Activated CD4-positive, alpha-beta T cell treated with anti-CD3 and anti-CD28 coated beads for 4 hours (primary cell): ENCODE data around the gene C1orf50.
"Not testable (repeated sequence)": the region's sequence is repeated elsewhere in the genome, so short reads cannot be mapped to it uniquely, and the experiment has no call there.

Experiments
- DNase-seq, 2 donors: peaks; one replicate each; pipeline ENCODE4 v3.0.0-alpha.2; 2020

C1orf50 gene

DNA sequence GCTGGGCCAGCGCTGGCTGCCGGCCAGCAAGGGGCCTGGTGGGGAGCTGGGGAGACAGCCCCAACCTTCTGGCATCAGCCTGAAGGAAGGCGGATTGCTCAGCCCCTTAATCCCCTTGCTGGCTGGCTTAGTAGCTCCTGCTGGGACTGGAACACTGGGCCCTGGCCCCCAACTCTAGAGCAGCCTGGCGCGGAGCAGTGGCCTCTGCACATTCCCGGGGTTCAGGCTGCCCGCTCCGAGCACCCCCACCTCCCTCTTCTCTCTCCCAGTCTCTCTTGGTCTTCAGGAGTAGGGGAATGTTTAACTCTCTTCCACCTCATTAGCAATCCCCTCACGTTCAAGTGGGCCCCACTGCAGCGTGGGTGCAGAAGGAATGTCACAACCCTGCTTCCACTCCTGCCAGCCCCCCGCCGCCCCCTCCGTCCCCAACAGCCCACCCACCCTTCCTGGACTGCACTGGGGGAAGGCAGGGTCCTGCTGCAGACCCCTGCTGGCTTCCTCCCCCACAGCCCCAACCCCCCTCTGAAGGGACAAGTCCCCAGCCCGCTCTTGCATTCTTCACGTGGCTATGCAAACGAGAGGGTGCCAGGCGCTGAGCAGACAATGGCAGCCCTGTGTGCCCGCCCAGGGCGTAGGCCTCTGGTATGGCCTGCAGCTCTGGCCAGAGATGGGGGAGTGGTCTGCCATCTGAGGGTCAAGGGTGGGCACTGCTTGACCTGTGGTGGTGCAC, 26.0 kb upstream of the C1orf50 start:
- no peak for DNase-seq

- no peak for DNase-seq
These were observed 25.3 kb upstream of the C1orf50 start for GRCh38 chr1:42741706-42742105.

DNA sequence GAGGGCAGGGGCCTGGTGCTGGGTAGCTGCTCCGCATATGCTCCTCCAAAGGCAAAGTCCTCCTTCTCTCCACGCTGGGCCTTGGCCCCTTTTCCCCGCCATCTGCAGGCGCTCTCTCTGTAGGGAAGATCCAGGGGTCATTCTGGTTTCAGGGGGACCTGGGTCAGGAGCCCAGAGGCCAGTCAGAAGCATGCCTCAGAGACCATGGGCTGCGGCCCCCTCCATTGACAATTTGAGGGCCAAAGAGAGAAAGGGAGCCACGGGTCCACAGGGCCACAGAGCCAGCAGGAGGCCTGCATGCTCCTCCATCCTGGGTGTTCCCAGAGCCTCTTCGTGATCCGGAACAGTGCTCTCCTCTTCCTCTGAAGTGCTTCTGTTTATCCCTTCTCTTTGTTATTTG, 24.9 kb upstream of the C1orf50 start:
- no peak for DNase-seq

- no peak for DNase-seq
These were observed 24.3 kb upstream of the C1orf50 start for GRCh38 chr1:42742617-42743316.

- no peak for DNase-seq
These were observed 23.5 kb upstream of the C1orf50 start for GRCh38 chr1:42743317-42744147.

- no peak for DNase-seq
These were observed 23.0 kb upstream of the C1orf50 start for GRCh38 chr1:42744148-42744413.

GRCh38 chr1:42745851-42746250, 21.2 kb upstream of the C1orf50 start:
- no peak for DNase-seq

DNA sequence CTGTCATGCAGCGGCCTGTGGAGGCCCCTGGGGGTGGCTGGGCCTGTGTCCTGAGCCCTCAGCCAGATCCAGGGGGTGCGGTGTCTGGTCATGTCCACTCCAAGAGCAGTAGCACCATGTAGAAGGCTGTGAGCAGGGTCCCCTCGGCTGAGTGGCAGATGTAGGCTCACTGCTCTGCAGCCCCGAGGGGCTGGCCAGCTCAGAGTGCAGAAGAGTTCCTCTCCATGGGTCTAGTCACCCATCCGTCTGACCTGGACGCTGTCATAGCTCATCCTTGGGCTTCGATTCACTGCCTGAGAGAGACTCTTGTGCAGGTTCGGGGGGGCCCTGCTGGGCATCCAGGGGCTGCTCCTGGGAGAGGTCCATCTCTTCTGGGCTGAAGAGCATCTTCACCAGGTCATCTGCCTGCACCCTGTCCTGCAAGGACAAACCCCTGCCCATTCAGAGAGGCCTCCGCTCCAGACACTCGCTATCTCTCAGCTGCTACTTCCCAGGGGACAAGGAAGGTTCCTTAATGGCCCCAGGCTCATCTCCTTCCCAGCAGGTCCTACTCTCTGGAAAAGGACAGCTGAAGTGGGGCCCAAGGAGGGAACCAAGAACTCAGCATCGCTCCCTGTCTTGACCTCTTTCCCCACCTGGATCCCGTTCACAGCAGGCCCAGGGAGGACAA, 20.5 kb upstream of the C1orf50 start:
- DNase-seq, result no peak

DNA sequence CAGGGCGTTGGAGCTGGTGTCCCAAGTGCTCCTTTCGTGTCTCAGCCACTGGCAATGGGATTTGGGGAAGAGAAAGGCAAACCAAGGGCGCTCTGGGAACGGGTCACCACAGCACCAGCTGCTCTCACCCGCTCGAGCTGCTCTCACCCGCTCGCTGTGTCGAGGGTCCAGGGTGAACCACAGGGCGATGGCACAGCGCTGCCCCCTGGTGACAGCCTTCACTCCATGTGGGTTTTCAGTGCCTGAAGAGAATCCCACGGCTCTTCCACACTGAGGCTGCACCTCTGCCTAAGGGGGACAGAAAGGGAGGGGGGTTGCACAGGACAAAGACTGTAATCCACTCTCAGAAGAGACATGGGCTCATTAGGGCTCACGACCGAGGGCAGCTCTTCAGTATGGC, 19.9 kb upstream of the C1orf50 start:
- DNase-seq, result peak; percentile 45 to 51

DNA sequence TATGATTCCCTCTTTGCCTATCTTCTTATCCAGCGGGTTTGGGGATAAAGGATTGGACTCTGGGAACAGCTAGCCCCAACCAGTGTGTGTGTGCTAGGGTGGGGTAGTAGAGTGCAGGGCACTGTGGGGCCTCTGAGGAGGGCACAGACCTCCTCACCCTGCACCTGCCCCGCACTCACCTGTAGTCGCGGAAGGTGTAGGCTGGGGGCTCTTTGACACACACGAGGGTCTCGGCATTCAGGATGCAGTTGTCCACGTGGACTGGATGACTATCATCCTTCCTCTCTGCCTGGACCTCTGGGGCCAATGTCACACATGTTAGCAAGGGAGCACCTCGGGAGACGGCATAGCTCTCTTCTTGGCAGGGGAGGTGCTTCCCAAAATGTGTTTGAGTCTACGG, 19.0 kb upstream of the C1orf50 start:
- DNase-seq, result no peak

- no peak for DNase-seq
These were observed 18.3 kb upstream of the C1orf50 start for GRCh38 chr1:42748461-42749410.

DNA sequence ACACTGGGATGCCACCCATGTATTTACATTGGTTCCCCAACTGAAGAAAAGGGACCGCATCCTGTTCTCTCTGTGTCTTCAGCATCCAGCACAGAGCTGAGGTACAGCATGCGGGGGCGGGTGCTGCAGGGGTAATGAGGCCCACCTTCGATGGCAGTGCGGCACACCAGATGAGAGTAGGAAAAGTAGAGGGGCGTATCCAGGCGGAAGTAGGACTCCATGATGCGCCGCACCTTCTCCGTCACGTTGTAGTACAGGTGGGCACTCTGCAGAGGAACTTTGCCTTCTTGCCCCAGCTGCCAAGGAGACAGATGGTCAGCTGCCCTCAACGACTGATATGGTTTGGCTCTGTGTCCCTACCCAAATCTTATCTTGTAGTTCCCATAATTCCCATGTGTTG, 17.0 kb upstream of the C1orf50 start:
- DNase-seq, result no peak

DNA sequence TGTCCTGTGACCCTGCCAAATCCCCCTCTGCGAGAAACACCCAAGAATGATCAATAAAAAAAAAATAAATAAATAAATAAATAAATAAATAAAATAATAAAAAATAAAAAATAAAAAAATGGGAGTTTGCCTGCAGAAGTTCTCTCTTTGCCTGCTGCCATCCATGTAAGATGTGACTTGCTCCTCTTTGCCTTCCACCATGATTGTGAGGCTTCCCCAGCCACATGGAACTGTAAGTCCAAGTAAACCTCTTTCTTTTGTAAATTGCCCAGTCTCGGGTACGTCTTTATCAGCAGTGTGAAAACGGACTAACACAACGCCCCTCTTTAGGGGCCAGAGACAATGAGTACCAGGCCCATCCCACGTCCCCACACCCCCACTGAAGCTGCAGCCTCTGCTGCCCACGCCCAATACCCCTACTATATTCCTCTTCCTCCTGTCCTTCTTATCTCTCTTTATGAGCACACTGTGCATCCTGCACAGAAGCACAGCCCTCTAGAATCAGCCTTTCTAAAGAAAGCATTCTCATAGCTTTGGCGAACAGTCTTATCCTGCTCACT, 15.5 kb upstream of the C1orf50 start:
- not testable (repeated sequence) for DNase-seq

DNA sequence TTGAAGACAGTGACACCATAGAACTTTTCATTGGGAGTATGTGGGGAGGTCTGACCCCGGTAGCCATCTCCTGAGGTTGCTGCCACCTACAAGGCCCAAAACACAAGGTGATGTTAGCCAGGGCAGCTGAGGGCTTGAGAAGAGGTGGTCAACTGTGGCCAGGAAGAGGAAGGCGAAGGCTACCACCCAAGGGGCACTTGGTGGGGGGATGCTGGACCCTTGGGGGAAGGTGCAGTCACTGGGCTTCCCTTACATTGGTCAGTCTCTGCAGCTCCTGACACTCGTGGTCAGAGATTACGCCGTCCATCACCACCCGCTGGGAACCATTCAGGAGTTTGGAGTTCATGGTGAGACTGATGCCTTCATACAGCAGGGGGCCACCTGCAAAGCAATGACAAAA, 14.8 kb upstream of the C1orf50 start:
- no peak for DNase-seq

DNA sequence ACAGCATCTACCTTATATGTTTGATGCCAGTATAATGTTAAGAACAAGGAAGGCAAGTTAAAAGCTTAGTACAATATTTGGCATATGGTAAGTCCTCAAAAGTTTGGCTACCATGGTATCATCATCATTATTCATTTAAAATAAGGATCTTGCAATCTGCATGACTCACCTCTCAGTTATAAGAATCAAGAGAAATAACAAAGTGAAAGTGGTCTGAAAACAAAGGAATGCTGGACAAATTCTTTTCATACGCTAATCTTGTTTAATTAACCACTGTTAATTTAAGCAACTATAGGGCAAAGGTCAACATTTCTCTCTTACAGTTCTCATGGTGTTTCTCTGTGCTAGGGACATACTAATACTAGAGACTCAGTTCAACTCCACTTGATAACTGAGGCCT, 14.0 kb upstream of the C1orf50 start:
- no peak for DNase-seq

GRCh38 chr1:42756956-42757891, 9.8 kb upstream of the C1orf50 start:
- no peak for DNase-seq

GRCh38 chr1:42757892-42758275, 9.2 kb upstream of the C1orf50 start:
- DNase-seq, result no peak

- no peak for DNase-seq
These were observed 8.4 kb upstream of the C1orf50 start for GRCh38 chr1:42758641-42759040.

DNA sequence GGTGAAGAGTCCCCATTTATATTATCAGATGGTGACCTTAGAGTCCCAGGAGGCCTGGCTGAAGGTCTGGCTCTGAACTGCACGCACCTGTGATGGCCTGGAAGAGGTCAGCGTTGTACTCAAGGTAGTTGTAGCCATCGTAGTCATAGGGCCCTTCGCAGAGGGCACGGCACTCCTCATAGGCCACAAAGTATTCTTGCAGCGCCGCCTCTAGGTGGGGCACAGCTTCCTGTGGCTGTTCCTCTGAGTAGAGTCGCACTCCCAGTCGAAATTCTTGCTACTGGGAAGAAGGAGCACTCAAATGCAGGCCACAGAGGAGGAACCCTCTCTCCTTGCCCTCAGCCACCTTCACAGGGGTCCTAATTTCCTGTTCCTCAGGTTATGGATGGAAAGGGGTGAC, 7.9 kb upstream of the C1orf50 start:
- DNase-seq, result no peak

DNA sequence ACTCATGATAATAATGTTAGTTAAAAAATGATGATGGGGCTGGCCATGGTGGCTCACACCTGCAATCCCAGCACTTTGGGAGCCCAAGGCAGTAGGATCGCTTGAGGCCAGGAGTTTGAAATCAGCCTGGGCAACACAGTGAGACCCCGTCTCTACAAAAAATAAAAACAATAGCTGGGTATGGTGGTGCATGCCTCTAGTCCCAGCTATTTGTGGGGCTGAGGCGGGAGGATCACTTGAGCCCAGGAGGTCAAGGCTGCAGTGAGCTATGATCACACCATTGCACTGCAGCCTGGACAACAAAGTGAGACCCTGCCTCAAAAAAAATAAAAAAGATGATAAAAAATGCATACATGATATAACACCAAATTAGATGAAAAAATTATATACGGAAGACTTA, 5.5 kb upstream of the C1orf50 start:
- no peak for DNase-seq

- no peak for DNase-seq
These were observed 4.8 kb upstream of the C1orf50 start for GRCh38 chr1:42762269-42762668.
